Esophagus squamous epithelium (tissue), 5 donors: ENCODE results near the gene VSTM2L. TPM values are rescaled to one million over a fixed set of nuclear protein-coding genes. Genes with fewer than 3 reads are reported as not detected.

Experiments
- DNase-seq: peaks from one replicate; lab custom pipeline; 2025; lab: John Stamatoyannopoulos, UW
- H3K27ac ChIP-seq, 4 donors: fragments of 200-600 bp; sonication (generic); one replicate each; pipeline ENCODE4 v1.5.1; 2016 to 2019; ENCODE audit warnings: mild to moderate bottlenecking in 1 of 4
- H3K27me3 ChIP-seq, 4 donors: fragments of 200-600 bp; sonication (generic); 1 replicate in 3 of 4; 2 replicates in 1 of 4; pipeline versions ENCODE4 v1.5.1 to v1.6.0; 2017 to 2021; ENCODE audit warnings: antibody characterized with exemption in 1 of 4
- H3K36me3 ChIP-seq, 3 donors: fragments of 200-600 bp; sonication (generic); one replicate each; pipeline ENCODE4 v1.5.1; 2016 to 2019
- H3K4me1 ChIP-seq, 3 donors: fragments of 200-600 bp; sonication (generic); one replicate each; pipeline ENCODE4 v1.5.1; 2017 to 2019
- H3K4me3 ChIP-seq, 4 donors: fragments of 200-600 bp; sonication (generic); 1 replicate in 3 of 4; 2 replicates in 1 of 4; pipeline ENCODE4 v1.5.1; 2016 to 2019; ENCODE audit warnings: mild to moderate bottlenecking in 2 of 4, moderate library complexity in 1 of 4
- H3K9me3 ChIP-seq, 3 donors: fragments of 200-600 bp; sonication (generic); one replicate each; pipeline ENCODE4 v1.5.1; 2016 to 2019
- POLR2A ChIP-seq, 4 donors: fragments of 450-650 bp; IDR thresholded peaks; one replicate each; pipeline ENCODE4 v1.6.1; 2017; ENCODE audit warnings: antibody characterized with exemption in 4 of 4, mild to moderate bottlenecking in 4 of 4, moderate library complexity in 3 of 4
- WGBS, 2 donors: methylation state at CpG; one replicate each; pipeline ENCODE4 v1.1.5; 2018; 5-methylcytosine and 5-hydroxymethylcytosine counted together
- intact Hi-C: fragments of 100-400 bp; cut with DNase I; formaldehyde crosslinking; loops from one replicate; pipeline ENCODE4 v1.15.0; 2022
- total RNA-seq, 4 donors: library from RNA; depleted of rRNA; stranded (reverse); fragments of >200 nt; gene quantifications; one replicate each; pipeline ENCODE4 v1.1.0, GENCODE V29; 2016
- TF ChIP-seq, protein P1 (sequence below), 6 experiments: fragments of 450-650 bp in 4 of 6; fragments of 200-600 bp in 2 of 6; sonication (generic) in 2 of 6; IDR thresholded peaks; one replicate each; pipeline ENCODE4 v1.5.1; 2016 to 2019; ENCODE audit warnings: antibody characterized with exemption in 6 of 6, mild to moderate bottlenecking in 4 of 6, moderate library complexity in 4 of 6
- donor health status: DM: yes; HTN: yes; CAD: no.

Gene VSTM2L
- total RNA-seq, 4 donors from 2014 or later, result 0.38 to 2.6 (median 0.68) TPM

DNA sequence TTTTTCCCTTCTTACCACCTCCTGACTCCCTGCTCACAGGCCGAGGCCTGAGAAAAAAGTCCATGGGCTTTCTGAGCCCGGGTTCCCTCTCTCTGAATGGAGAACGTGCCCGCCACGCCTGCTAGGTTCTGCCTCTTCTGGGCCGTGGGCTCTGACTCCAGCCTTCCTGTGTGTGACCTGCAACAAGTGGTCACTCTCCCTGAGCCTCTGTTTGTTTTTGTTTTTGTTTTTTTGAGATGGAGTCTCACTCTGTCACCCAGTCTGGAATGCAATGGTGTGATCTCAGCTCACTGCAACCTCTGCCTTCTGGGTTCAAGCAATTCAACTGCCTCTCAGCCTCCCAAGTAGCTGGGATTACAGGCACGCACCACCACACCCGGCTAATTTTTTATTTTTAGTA is 17.9 kb upstream of the VSTM2L start:
- Histone ChIP-seq H3K27ac (no peak overlapping the region), H3K27me3 (peaks cover 0 to 30% (median 0%) of the 10 kb centered on the region in 4 donors), H3K36me3 (no peaks in the 10 kb centered on the region), H3K9me3 (no peaks in the 10 kb centered on the region), H3K4me1 (peaks cover 0 to 18% (median 0%) of the 10 kb centered on the region in 3 donors), H3K4me3 (no peak overlapping the region)
- TF ChIP-seq, protein P1, sequence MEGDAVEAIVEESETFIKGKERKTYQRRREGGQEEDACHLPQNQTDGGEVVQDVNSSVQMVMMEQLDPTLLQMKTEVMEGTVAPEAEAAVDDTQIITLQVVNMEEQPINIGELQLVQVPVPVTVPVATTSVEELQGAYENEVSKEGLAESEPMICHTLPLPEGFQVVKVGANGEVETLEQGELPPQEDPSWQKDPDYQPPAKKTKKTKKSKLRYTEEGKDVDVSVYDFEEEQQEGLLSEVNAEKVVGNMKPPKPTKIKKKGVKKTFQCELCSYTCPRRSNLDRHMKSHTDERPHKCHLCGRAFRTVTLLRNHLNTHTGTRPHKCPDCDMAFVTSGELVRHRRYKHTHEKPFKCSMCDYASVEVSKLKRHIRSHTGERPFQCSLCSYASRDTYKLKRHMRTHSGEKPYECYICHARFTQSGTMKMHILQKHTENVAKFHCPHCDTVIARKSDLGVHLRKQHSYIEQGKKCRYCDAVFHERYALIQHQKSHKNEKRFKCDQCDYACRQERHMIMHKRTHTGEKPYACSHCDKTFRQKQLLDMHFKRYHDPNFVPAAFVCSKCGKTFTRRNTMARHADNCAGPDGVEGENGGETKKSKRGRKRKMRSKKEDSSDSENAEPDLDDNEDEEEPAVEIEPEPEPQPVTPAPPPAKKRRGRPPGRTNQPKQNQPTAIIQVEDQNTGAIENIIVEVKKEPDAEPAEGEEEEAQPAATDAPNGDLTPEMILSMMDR (IDR thresholded peaks at IDR 0.05), result no peak
- intact Hi-C loops, result no loop called here
- 93 to 96% methylated on average over 8 of the region's 8 CpGs for WGBS, 2 donors
- DNase-seq, result no peak

DNA sequence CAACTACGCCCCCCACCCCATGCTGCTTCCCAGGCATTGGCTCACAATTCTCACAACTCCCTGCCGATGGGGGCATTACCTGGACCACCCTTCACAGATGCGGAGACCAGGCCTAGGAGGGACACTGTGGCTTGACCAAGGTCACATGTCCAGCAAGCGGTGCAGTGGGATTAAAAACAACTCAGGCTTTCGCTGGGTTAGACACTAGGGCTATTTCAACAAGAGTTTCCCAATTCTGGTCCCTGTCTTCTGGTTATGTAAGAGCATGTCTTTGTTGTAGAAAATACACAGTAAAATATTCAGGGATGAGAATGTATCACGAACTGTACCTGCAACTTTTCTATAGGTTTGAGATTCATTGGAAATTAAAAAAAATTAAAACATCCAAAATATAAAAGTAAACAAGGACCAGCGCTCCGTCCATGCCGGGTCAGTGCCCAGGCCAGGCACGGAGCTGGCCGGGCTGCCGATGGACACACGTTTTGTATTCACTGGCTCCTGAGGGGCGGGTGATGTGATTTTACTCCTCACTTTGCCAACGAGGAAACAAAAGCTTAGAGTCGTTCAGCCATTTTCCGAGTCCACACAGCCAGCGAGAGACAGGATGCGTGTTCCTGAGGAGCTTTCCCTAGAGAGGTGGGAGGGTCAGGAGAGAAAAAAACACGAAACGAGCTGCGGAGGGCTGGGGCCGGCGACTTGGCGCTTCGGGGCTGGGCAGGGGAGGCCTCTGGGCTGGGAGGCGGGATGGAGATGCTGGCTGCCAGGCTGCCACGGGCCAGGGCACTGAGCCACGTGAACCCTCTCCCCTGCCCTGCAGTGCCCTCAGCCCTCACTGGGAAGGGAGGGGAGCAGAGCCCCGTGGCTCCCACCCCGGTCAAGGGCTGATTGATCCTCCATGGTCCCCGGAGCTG is 17.1 kb upstream of the VSTM2L start:
- intact Hi-C loops, result no loop called here
- Histone ChIP-seq H3K27me3 (peaks cover 0 to 30% (median 0%) of the 10 kb centered on the region in 4 donors), H3K9me3 (no peaks in the 10 kb centered on the region), H3K27ac (no peak overlapping the region), H3K36me3 (no peaks in the 10 kb centered on the region), H3K4me1 (peaks cover 0 to 18% (median 0%) of the 10 kb centered on the region in 3 donors), H3K4me3 (no peak overlapping the region)
- no peak for DNase-seq
- TF ChIP-seq, protein P1 (IDR thresholded peaks at IDR 0.05), result no peak
- WGBS, 2 donors, result 47 to 59% methylated on average over 22 to 29 of the region's 32 CpGs

DNA sequence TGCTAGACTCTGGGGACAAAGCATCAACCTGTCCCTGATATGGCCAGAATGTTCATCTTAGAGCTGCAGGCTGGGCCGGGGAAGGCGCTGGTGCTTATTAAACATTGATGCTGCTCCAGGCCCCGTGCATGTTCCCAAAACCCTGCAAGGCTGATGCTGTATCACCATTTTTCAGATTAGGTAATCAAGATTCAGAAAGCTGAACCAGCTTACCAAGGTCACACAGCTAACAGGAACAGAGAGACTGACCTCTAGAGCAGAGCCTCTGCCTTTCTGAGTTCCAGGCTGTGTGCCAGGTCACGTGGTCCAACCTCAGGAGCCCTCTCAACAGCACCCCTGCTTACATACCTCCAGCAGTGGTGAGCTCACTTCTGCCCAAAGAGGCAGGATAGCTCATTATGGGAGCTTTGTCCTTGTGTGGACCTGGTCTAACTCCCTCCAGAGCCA is 16.1 kb upstream of the VSTM2L start:
- TF ChIP-seq, protein P1 (IDR thresholded peaks at IDR 0.05), result no peak
- TF ChIP-seq POLR2A (IDR thresholded peaks at IDR 0.05), result no peak
- H3K36me3 ChIP-seq, result no peaks in the 10 kb centered on the region
- H3K27ac ChIP-seq, result no peak overlapping the region
- peaks cover 0 to 30% (median 0%) of the 10 kb centered on the region in 4 donors for H3K27me3 ChIP-seq
- 0% methylated on average over 1 of the region's 4 CpGs; no CpG with 5 or more reads in 1 of the 2 donors for WGBS, 2 donors
- intact Hi-C loops, result no loop called here
- H3K4me1 ChIP-seq, result peaks cover 0 to 9% (median 0%) of the 10 kb centered on the region in 3 donors
- no peak overlapping the region for H3K4me3 ChIP-seq
- no peak for DNase-seq
- no peaks in the 10 kb centered on the region for H3K9me3 ChIP-seq

DNA sequence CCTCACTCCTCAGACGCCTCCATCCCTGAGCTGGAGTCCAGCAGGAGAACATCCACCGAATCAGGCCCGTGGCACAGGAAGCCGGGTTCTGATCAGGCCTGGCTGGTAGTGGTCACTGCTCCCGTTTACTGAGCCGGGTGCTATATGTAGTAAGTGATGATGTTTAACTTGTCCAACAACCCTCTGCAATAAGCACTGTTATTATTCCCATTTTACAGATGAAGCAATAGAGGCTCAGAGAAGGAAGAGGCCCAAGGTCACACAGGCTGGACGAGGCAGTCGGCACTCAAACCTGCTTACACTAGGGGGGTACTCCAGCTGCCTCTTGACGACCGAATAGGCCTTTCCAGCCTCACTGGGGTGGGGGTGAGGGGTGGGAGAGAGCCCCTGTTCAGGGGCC is 14.3 kb upstream of the VSTM2L start:
- Histone ChIP-seq H3K27me3 (peaks cover 0 to 22% (median 0%) of the 10 kb centered on the region in 4 donors), H3K4me3 (no peak overlapping the region), H3K9me3 (no peaks in the 10 kb centered on the region), H3K4me1 (peaks cover 0 to 5% (median 0%) of the 10 kb centered on the region in 3 donors), H3K27ac (no peak overlapping the region), H3K36me3 (no peaks in the 10 kb centered on the region)
- 100% methylated on average over 4 of the region's 10 CpGs; no CpG with 5 or more reads in 1 of the 2 donors for WGBS, 2 donors
- DNase-seq, result no peak
- intact Hi-C loops, result no loop called here
- TF ChIP-seq, protein P1 (IDR thresholded peaks at IDR 0.05), result no peak
- TF ChIP-seq POLR2A (IDR thresholded peaks at IDR 0.05), result no peak

DNA sequence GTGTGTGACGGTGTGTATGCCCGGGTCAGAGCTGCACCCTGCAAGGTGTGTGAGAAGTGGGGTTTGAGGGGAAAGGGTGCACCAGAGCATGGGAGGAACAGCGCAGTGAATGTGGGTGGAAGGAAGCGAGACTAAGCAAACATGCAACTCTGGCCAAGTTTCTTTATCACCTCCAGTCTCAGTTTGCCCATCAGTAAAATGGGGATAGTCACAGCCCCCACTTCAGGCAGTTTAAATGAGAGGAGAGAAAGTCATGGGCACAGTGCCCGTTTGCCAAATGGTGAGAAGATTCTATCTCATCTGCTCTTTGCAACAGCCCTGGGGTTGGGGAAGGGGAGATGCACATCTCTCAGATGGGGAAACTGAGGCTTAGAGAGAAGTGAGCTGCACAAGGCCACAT is 12.8 kb upstream of the VSTM2L start:
- Histone ChIP-seq H3K4me3 (no peak overlapping the region), H3K27me3 (peaks cover 0 to 18% (median 0%) of the 10 kb centered on the region in 4 donors), H3K27ac (no peak overlapping the region), H3K4me1 (peaks cover 0 to 5% (median 0%) of the 10 kb centered on the region in 3 donors), H3K36me3 (no peaks in the 10 kb centered on the region), H3K9me3 (no peaks in the 10 kb centered on the region)
- DNase-seq, result no peak
- WGBS, 2 donors, result 39 to 62% methylated on average over 5 of the region's 5 CpGs
- TF ChIP-seq, protein P1 (IDR thresholded peaks at IDR 0.05), result no peak
- TF ChIP-seq POLR2A (IDR thresholded peaks at IDR 0.05), result no peak
- intact Hi-C loops, result no loop called here
